GM18870 (cell line): ENCODE measurements around the gene CPED1.
"Not testable (repeated sequence)": the region's sequence is repeated elsewhere in the genome, so short reads cannot be mapped to it uniquely, and the experiment has no call there.

Experiments
- ATAC-seq: cut with Tn5 transposase; IDR thresholded peaks from one replicate; pipeline ENCODE4 v1.9.1; 2021; ENCODE audit warnings: moderate library complexity; ENCODE audit not compliant: unreplicated experiment

The CPED1 gene

DNA sequence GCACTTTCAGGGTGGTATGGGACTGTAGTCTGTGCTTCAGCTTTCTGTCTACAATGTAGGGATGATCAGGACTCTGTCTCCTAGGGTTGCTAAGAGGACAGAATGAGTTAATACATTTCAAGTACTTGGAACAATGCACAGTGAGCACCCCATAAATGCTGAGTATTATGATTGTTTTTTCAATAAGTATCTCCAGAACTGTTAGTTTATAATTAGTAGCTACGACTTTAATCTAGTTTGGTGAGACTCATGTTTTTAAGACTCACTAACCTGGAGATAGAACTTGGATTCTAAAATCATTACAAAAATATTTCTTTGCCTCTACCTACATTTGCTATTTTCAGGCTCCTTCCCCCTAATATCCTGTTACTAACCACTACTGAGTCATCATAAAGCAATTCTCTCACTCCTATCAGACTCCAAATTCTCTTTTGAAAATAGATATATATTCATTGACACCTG is 95.3 kb downstream of the CPED1 start:
- no peak for ATAC-seq

DNA sequence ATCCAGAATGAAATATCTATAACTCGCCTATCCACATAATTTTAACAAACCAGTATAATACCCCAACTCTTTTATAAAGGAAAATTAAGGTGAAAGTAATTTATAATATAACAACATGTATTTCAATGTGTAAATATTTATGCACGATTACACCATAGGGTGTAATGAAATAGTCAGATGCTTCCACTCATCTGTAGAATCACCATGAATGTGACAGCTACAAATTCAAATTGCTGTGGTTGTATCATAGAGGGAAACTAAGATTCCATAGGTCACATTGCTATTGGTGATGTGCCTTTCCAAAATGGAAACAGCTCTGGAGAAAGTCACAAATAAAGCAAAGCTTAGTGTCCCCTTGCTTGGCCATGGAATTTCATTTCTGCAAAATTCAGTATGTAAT is 95.7 kb downstream of the CPED1 start:
- ATAC-seq, result no peak

DNA sequence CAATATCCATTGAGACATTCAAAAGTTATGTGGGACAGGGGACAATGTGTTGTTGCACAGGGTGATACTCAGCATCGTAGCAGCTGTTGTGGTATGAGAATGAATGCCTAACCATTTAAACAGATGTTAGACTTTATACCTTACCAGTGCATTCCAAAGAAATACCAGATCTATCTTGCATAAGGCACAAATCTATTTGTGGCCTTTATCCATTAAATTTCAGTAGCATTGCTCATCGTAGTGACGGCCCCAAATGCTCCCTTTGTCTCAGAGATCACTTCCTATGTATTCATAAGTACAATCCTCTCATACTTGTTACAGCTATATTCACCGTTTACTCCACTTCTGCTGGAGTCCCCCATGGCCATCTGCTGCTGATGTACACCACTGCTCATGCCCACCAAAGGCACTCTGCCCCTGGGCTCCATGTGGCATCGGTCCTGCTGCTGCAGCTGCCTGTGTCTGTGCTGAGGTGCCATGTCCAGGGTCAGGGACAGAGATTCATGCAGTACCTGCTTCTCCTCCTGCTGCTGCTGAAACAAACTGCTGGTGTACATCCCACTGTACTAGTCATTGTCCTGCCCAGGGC is 96.3 kb downstream of the CPED1 start:
- no peak for ATAC-seq

DNA sequence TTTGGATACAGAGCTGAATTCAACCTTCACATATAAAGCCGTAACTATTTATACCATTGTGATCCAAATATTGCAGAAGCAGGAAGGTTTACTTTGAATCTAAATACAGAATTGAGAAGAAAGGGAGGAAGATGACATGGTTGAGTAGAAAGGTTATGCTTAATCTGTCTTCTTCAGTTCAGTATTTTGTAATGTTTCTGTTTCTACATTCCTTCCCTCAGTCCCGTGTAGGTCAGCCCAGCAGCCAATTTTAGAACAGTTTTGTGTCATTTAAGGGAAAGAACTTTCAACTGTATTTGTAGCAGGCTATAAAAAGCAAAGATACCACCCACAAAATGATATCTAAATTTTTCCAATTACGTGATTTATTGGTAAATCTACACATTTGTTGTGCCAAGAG is 97.4 kb downstream of the CPED1 start:
- ATAC-seq, result no peak

DNA sequence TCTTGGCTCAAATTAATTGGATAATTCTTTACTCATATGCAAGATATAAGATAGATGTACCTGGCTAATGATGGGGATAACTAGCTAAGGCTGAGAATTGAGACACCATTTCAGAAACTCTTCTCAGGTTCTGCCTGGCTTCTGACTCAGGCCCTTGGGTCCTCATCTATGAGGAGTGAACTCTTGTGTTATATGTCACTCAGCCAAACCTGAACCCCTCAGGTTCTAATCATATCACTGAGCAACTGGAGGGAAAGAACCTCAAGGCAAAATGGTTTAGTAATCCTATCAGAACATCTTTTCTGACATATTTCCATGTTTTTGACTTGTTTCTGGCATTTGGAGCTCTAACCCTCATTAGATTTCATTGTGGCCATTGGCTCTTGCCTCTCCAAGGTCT is 100.4 kb downstream of the CPED1 start:
- no peak for ATAC-seq

DNA sequence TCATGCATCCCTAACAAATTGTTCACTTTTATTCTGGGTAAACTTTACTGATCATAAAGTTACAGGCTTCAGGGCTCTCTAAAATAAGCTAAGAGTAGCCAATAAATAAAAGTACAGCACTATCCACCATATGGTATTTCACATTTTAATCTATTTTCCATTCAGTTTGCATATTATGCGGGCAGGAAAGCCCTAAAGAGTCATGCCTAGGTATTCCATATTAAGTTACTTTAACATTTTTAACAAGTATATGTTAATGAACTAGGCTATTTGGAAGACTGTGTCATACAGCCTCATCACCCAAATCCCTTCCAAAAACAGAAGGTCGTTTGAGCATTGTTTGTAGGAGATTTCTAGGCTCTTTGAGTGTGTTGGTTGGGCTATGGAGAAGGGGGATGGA is 106.3 kb downstream of the CPED1 start:
- no peak for ATAC-seq

DNA sequence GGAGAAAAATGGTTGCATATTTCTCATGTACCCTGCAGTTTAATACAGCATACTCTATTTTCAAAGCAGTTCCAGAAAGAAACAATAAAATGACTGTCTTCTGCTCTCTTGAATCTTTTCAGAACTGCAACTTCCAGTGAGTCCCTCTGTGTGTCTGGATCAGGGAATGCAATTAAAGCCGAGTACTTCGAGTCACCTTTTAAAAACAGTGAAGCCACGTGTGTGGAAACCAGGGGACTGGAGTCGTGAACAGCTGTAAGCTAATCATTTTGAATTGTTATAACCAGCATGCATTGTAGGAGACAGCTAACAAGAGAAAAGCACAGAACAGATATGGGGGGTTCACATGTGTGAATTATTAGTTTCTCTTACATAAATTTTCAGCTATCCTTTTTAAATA is 109.1 kb downstream of the CPED1 start:
- ATAC-seq, result no peak

DNA sequence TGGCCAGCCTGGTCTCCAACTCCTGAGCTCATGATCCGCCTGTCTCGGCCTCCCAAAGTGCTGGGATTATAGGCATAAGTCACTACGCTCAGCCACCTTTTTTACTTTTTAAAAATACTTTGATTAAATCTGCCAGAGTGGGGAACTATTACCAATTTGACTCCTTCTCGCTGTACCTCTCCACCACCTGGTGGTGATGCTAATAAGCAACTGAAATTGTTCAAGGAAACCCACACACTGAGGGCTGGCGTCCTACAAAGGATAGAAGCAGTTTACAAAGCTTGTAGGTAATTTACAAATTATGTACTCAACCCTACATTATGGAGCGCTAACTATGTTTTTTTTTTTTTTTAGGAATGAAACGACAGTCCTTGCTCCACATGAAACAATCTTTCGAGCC is 111.1 kb downstream of the CPED1 start:
- ATAC-seq, result no peak

DNA sequence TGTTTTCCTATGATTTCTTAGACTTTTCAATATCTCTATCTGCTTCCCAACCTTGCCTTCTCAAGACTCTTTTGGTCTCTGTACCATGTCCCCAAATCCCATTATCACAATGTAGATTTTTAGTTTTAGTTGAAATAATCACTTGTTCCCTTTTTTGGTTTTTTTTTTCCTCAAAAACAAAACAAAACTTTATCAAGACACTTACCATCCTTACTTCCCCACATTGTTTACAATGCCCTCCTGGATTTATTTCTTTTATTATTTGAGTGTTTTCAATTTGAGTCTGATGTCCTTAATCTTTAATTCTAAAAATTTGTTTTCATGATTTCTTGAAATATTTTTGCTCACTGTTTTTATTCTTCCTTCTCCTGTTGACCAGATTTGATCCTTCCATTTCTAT is 112.6 kb downstream of the CPED1 start:
- no peak for ATAC-seq

DNA sequence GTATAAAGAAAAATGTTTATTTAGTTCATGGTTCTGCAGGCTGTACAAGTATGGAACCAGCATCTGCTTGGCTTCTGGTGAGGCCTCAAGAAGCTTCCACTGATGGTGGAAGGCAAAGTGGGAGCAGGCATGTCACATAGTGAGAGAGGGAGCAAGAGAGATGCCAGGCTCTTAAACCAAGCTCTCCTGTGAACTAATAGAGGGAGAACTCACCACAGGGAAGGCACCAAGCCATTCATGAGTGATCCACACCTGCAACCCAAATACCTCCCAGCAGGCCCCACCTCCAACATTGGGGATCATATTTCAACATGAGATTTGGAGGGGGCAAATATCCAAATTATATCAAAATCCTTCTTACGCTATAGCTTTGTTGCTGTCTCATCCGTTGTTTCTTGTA is 113.1 kb downstream of the CPED1 start:
- no peak for ATAC-seq

DNA sequence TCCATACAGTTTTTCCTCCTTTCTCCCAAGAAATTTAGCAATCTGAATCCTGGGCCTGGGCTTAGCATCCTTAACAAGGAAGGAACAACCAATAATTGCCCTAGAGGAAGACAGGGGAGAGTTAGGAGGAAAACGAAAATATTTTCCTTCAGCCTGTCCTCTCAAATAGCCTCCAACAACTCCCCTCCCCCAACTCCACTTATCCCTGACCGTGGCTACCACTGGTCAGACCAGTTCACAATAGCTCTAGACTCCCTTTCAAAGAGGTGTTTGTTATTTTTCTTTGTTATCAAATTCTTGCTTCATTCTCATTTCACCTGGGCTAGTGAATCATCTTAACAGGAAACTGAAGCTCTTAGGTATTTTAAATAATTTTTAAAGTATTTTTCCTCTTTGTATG is 114.1 kb downstream of the CPED1 start:
- no peak for ATAC-seq

DNA sequence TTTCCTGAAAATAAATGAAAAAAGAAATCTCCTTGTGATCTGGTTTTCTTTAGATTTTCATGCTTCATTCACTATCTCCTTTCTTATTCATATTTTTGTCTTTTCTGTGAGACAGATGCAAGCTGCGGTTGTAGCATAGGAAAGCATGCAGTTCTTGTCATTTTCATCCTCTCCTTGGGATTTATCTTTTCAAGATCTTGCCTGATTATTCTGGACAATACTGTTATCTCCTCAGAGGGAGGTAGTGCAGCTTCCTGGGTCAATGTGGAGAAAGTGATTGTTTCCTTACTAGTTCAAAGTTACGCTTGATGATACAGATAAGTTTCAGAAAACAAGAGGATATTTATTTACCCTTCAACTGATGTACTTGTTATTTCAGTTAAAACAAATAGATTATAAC is 114.6 kb downstream of the CPED1 start:
- ATAC-seq, result no peak

DNA sequence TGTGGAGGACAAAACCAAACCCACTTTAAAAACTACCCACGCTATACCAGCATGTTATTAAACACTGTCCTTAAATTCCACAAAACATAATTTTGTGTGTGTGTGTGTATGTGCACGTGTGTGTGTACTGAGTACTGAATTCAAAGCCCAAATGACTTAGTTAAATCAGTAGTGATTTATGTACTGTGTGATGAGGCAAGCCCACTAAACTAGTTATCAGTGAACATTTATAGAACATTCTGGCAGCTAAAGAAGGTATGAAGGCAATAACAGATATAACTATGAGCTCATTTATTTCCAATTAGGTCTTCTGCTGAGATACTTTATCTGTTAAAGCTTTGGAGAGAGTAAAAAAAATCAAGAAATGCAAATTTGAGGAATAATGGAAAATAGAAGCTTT is 115.1 kb downstream of the CPED1 start:
- ATAC-seq, result no peak

DNA sequence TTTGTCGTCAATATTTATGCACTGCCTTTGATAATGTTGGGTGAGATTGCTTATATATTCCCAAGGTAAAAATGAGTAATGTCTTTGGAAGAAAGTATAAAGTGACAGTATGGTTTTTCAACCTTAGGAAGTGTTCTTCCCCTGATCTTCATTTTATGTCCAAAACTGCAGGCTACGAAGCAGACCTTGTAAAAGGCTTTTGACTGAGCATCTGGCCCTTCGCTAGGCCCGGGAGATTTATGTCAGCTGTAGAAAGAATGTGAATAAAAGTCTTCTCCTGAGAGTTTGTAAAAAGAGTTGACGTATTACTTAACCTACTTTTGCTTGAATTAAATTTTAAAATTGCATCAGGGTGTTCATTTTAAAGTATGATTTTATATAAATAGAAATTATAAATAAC is 116.8 kb downstream of the CPED1 start:
- no peak for ATAC-seq

DNA sequence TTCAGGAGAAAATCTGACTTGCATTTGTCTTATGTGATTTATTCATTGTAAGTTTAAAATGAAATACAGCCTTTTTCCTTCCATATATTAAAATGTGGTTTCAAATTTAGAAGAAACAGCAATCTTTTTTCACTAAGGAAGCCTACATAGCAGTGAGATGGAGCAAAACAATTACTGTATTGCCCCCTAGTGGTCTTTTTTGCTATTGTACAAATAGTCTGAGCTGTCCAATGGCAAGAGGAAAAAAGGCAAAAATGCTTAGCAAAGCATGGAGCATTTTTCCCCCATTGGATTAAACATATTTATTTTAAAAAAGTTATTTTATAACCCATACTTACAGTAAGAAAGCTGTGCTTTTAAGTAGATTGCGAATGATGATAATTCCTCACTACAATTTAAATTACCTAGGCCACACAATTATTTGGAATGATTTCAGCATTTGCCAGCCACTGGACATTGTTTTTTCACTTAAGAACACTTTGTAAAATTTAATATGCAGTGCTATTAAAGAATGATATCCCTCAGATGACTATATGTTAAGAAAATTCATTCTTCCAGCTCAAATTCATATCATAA is 119.5 kb downstream of the CPED1 start:
- ATAC-seq, result peak; percentile 88

DNA sequence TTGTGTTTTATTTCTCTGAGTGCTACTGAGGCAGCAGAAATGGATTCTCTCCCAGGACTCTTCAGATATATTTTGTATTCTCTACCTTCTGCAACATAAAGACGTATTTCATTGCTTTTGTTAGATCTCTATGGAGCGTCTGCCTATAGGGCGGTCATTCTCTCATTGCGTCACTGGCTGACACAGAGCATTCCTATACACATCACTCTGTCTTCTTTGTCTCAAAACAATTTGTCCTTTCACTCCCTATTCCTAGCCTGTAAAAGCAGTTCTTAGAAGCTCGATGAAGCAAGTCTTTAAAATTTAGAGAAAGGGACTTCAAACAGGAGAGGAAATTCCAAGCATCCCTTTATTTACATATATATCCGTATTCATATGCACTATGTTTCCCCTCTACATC is 120.6 kb downstream of the CPED1 start:
- no peak for ATAC-seq

DNA sequence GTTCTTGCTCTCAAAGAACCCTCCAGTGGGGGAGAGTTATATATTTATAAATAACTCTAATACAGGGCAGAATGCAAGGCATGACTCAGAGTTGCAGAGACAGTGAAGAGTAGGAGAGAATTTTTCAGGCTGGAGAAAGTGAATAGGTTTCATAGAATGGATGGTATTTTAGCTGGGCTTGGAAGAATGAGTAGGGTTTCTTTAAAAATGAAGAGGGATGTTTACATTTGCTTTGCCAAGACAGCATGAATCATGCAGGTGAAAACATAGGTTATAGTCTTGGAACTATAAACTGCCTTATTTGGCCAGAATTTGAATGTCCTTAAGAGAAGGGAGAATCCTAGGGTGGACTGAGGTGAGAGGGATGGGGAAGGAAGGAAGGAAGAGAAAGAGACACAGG is 124.8 kb downstream of the CPED1 start:
- ATAC-seq, result no peak

DNA sequence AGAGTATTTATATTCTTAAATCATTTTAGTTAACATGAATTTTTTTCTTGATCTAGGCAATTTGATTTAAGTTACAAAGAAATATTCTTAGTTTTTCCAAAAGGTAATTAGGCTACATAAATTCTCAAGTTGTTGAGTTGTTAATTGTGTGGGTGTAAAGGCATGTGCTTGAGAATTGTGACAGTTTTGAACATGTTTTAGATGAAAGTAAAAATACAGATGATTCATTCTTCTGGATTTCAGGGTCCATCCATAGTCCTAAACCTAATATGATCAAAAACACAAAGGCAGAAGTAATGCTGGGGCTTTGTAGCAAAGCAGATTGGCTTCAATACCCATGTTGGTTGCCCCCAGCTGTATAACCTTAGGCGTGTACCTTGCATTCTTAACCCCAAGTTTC is 127.9 kb downstream of the CPED1 start:
- no peak for ATAC-seq

DNA sequence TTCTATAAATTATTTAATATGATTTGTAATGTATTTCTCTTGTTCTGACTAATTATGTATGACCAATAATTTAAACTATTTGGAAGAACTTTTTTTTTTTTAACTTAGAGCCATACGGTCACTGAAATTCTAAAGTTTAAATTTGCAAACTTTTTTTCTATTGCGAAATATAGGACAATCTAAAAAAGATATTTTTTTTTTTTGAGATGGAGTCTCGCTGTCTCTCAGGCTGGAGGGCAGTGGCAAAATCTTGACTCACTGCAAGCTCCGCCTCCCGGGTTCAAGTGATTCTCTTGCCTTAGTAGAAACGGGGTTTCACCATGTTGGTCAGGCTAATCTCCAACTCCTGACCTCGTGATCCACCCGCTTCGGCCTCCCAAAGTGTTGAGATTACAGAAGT is 130.5 kb downstream of the CPED1 start:
- ATAC-seq, result no peak

DNA sequence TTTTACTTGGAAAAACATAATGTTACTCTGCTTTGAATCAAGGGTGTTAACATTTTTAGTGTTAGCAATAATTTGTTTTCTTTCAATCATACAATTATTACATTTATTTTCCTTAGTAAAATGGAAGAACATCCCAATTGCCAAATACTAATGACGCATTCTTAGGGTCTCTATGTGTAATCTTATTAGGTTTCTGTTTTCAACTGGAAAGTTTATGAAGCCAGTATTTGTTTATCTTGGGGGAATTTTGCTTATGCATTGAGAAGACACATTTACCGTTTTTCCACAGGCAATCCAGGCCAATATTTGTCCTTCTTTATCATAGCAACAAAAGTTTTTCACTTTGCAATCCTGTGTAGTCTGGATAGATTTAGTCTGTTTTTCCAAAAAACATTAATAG is 134.5 kb downstream of the CPED1 start:
- no peak for ATAC-seq

DNA sequence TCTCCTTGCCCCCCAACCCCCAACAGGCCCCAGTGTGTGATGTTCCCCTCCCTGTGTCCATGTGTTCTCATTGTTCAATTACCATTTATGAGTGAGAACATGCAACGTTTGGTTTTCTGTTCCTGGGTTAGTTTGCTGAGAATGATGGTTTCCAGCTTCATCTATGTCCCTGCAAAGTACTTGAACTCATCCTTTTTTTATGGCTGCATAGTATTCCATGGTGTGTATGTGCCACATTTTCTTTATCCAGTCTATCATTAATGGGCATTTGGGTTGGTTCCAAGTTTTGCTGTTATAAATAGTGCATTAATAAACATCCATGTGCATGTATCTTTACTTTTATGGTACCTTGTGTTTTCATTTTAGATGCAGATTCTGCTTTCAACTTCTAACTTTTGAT is 136.9 kb downstream of the CPED1 start:
- not testable (repeated sequence) for ATAC-seq

DNA sequence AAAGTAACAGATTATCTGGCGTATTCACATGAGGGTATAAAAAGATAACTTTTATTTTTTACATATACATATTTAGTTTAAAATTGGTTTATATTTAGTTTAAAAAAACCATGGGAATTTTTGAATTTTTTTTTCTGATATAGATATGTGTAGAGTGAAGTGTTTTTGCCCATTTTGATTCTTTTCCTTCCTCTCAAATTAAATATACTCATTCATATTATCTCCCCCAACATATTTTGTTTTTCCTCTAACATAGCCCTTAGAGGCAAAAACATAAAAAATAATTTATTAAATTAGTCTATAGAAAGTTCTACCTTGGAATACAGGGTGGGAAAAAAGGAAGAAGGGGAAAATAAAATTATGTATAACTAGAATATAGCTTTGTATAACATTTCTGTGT is 137.7 kb downstream of the CPED1 start:
- no peak for ATAC-seq

DNA sequence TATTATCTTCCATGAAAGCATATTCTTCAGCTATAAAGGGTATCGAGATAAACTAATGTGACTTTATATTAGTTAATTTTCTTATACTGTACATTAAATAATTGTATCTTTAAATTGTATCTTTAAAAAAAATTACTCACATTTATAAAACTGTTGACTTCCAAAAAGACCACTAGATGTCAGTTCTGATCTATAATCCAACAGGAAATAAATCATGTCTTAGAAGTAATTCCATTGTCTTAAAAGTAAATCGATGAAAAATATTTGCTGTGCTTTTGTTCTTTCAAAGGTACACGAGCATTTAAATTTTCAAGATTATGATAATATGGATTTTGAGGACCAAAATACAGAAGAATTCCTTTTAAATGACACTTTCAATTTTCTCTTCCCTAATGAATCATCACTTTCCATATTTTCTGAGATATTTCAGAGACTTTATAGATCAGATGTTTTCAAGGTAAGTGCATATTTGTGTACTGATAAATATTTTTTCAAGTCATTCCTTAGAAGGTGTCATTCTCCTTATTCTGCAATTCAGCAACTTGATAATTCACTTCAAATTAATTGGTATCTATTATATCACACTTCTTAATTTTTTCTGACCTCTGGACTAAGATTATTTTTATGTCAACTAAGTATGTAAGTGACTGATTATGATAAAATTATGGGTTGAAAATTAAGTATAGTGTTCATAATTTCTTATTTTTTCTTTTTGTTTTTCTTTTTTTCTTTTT is 138.5 kb downstream of the CPED1 start:
- no peak for ATAC-seq
